Fibroblast of mammary gland (primary cell): ENCODE data around the gene ANO2.

Experiments
- DNase-seq: peaks from one replicate; pipeline ENCODE4 v3.0.0-alpha.2; 2010; ENCODE audit warnings: low read depth
- H3K4me3 ChIP-seq: 2 replicates; pipeline ENCODE4 v1.5.1; 2011; ENCODE audit warnings: low read depth, mild to moderate bottlenecking, low read length, moderate library complexity; ENCODE audit not compliant: control insufficient read depth
- TF ChIP-seq, protein P1 (sequence below): conservative IDR thresholded peaks from 2 replicates; pipeline ENCODE4 v1.5.1; 2011; ENCODE audit warnings: low read depth, low read length, inconsistent platforms; ENCODE audit not compliant: control insufficient read depth, insufficient read depth

The ANO2 gene

DNA sequence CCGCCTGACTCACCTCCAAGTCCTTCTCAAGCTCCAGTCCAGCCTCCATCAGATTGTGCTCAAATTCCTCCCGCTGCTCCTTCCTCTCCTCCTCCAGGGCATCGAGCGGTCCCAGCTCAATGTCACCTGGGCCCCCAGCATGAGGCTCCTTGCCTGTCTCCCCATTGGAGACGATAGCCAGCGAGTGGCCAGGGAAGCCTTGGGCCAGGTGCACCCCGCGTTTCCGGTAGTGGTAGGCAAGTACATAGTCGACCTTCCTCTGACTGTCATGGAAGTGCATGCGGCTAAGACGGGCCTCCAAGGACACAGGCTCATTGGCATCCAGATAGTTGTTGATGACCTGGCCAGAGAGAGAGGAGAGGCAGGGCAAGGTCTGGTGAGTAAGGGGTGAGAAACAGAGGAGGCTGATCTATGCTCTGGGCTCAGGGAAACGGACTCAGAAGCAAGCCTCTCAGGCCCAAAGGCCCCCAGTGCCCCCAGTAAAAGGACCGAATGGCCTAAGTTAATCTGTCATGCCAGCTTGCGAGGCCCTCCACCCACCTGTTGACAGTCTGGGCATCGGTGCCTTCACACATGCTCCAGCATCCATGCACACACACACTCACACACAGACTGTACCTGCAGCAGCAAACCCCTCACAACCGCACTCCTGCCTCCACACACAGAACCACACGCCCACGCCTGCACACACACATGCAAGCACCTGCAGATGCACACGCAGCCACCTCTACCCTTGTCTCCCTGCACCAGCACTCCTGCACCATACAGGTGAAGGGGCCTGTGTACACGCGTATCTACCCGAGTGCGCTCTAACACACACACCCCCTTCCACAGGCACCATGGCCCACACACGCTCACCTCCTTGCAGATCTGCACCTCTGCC, 23.8 kb downstream of the ANO2 start:
- DNase-seq = no peak
- TF ChIP-seq, protein P1, sequence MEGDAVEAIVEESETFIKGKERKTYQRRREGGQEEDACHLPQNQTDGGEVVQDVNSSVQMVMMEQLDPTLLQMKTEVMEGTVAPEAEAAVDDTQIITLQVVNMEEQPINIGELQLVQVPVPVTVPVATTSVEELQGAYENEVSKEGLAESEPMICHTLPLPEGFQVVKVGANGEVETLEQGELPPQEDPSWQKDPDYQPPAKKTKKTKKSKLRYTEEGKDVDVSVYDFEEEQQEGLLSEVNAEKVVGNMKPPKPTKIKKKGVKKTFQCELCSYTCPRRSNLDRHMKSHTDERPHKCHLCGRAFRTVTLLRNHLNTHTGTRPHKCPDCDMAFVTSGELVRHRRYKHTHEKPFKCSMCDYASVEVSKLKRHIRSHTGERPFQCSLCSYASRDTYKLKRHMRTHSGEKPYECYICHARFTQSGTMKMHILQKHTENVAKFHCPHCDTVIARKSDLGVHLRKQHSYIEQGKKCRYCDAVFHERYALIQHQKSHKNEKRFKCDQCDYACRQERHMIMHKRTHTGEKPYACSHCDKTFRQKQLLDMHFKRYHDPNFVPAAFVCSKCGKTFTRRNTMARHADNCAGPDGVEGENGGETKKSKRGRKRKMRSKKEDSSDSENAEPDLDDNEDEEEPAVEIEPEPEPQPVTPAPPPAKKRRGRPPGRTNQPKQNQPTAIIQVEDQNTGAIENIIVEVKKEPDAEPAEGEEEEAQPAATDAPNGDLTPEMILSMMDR = no peak
- H3K4me3 ChIP-seq = no peak overlapping the region

DNA sequence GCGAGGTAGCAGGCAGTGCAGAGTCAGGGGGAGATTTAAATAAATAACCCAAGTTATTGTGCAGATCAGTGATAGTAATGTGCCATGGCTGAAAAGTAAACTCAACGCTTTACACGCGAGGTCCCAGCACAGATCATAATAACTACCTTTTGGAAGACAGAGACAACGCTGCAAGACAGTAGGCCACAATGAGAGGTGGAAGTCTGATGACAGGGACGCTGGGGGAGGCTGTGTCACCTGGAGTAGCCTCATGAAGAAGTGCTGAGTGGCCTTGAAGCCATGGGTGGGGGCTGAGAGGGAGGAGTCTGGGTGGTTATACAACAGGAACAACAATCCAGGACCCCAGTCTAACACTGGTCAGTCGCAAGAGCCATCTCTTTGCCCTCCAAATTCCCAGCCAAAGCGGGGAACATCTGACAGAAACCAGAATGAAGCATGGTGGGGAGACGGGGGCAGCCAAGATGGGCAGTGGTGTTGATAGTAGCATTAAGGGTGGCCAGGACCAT, 28.2 kb downstream of the ANO2 start:
- no peak for DNase-seq
- H3K4me3 ChIP-seq = no peak overlapping the region
- TF ChIP-seq, protein P1 = no peak

DNA sequence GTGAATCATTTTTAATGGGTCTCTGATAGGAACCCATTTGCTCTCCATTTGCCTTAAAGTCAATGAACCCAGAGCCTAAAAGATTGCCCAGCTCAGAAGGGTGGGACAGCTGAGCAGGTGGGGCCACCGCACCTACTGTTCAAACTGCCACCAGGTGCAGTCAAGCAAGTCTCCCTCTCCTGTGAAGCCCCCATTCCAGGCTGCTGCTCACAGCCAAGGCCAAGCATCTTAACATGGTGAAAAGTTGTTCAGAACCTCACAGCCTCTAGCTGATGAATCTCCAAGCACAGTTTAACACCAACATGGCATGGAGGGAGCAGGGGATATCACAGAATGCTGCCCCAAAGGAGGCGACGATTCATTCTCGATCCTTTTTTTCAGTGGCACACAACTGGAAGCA, 29.5 kb downstream of the ANO2 start:
- H3K4me3 ChIP-seq = no peak overlapping the region
- DNase-seq = no peak
- TF ChIP-seq, protein P1 = no peak

DNA sequence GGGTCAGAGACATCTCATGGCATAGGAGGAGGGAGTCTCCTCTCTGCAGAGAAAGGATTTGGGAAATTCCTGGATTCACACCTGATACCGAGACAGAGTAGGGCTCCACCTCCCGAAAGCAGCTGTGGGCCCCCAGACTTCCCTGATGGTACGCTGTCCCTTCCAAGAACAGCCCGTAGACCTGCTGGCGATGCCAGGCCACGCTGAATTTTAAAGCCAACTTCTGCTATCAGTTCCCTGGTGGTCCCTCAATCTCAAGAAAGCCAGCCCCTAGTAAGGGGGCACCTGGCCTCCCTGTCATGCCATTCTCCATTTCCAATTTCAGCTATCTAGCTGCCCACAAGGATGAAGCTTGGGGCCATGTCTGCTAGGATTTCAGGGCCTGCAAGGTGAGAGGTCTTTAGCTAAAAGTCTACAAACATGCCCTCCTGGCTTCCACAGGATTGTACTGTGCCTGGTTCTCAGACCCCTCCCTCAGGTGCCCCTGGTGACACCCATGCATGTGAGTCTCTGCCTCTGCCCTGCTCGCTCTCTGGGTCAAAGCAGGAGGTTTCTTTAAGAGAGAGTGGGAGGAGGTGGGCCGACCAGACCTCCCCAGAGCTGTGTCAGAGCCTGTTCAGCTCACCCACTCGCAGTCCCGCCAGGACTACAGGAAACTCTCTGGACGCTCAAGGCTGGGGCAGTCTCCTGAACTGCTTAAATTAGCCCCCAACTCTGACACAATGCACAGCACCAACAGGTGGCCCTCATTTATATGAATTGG, 30.5 kb downstream of the ANO2 start:
- TF ChIP-seq, protein P1 = no peak
- no peak overlapping the region for H3K4me3 ChIP-seq
- no peak for DNase-seq

DNA sequence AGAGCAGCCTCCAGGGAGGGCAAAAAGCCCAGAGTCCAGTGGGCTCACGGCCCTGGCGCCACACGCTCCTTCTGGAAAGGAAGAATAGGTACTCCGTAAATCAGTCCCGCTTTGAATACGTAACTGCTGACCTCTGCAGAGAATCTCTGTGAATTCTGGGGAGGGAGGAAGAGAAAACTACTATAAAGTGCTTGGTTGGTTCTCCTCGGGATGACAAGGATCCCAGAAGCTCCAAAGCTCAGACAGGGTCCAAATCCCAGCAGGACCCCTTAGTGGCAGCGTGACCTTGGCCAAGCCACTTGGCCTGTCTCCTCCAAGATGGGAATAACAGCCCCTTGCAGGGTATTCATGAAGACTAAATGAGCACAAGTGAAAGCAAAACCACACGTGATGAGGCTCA, 31.7 kb downstream of the ANO2 start:
- H3K4me3 ChIP-seq = no peak overlapping the region
- TF ChIP-seq, protein P1 = no peak
- DNase-seq = no peak

DNA sequence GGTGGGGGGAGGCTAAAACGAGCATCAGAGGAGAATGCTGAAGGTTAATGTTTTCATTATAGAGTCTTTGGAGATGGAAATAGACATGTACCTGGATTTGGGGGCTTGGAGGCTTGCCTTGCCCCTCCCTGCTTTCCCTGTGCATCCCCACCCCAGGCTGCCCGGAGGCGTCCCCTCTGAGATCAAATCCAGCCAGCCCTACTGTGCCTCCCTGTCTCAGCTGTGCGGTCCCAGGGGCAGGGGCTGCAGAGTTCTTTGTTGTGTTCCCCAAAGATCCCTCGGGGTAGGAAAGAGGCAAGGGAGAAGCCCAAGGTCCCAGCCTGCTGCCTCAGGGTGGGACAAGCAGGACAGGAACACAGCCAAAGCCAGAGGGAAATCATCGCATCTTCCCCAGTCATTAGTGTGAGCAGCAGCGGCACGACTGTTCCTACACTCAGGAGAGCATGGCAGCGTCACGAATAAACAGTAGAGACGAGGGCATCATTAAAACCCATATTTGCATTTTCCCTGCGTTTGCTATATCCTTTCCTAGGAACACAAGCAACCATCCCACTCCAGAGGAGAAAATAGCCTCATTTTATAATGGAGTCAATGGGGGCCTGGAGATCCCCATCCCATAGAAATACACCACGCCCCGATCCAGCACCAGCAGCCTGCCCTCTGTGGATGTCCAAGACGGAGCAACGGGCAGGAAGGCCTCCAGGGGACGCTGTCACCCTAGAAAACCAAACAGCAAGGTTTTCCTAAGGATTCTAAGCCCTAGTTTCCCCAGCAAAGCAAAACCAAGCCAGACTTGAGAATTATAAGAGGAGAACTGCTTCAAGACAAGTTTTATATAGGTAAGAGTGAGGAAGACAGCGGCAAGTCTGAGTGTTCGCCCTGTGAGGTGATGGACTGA, 32.4 kb downstream of the ANO2 start:
- TF ChIP-seq, protein P1 = peak; percentile 7
- no peak for DNase-seq
- no peak overlapping the region for H3K4me3 ChIP-seq
